ENCODE measurements around the gene PARP6. TPM values are rescaled to one million over a fixed set of nuclear protein-coding genes. Genes with fewer than 3 reads are reported as not detected.
A peak's percentile ranks its signal among the peaks of the same experiment; 100 is the strongest.

PARP6 gene
- polyA plus RNA-seq, 3 donors = 82.1 to 91.9 (median 88.9) TPM

- DNase-seq (ENCODE audit: low read depth in 3 of 3, low spot score in 2 of 3) = no peak
Measured at GRCh38 chr15:72231833-72232478, 40.4 kb downstream of the PARP6 start.

DNA sequence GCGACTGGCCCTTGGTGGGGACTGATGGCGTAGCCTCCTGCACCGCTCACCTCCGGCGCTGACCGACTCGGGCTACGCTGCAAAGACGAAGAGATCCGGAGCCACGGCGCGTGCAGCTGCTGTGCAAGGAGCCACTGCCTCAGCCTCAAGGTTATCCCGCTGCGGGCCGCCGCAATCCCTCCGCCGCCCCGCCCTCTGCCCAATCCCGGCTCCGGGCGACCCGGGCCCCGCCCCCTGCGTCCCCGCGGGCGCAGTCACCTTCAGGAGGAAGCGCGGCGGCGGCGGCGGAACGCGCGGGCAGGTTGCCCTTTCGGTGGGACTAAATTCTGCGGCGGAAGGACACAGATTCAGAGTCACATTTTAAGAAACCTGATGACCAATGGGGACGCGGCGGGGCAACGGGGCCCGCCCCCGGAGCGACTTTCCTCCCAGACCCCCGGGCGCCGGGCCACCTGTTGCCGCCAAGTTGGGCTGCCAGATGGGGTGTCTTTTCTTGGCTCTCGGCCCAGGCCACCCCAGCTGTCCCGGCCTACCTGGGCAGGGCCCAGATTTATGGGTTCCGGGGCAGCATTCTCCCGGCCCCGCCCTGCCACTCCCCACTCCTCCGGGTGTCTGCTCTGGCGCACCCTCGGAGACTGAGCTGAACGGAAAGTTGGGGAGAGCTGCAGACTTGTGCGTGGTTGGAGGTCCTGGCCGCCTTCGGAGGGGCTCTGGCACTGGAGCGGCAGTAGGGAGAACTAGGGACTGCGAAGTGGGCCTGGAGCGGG lies 41.1 kb downstream of the PARP6 start, which contains the start of gene PKM:
Gene PKM (minus strand): TSS at position 125 of the 767 bp plus-strand sequence. CDS start 12,093 bp downstream, outside the sequence.
- DNase-seq (ENCODE audit: low read depth in 3 of 3, low spot score in 2 of 3) = peak; percentile 88 to 96 (median 93)

DNA sequence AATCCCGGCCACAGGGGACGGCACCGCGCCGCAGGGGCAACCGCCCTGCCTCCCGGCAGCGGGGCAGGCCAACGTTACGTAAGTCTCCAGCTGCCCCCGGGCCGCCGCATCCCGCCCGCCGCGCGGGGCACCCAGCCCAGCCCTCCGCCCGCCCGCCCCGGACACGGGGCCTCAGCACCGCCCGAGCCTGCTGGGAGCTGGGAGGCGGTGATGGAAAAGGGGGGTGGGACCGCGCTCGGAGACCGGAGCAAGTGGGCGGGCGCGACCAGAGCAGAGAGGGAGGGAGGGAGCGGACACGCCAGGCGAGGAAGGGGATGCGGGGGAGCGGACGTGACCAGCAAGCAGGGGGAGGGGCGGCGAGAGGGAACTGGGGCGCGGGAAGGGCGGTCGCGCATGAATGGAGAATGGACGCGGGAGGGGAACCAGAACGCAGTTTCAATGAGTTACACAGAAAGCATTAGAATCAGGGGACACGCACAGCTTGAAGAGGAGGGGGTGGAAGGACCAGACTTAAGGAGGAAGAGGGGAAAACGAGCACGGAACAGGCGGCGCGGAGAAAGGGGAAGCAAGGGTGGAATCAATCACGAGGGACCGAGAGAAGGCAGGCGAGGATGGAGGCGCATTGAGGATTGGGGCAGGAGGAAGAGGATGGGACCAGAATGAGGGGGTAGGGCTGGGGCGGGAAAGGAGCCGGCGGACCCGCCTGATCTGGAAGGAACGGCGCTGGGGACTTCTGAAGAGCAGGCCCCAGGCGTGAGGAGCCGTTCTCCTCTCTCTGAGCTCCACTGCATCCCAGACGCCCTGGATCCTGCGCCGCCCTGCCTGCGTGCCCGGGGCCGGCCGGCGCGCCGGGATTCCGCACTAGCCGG lies 41.9 kb downstream of the PARP6 start:
- peak in 2 of 3 donors; percentile 72 to 91 for DNase-seq (ENCODE audit: low read depth in 3 of 3, low spot score in 2 of 3)

DNA sequence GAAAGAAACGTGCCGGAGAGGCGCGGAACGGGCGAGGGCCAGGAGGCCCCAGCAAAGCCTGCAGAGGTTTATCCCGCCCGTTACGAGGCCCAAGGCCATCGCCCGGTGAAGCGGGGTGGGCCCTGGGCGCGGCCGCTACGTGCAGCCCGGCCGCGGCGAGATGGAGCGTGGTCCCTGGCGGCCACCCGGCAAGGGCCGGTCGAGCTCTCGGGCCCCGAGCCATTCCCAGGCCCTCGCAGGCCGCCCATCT lies 42.5 kb downstream of the PARP6 start:
- no peak for DNase-seq (ENCODE audit: low read depth in 3 of 3, low spot score in 2 of 3)

DNA sequence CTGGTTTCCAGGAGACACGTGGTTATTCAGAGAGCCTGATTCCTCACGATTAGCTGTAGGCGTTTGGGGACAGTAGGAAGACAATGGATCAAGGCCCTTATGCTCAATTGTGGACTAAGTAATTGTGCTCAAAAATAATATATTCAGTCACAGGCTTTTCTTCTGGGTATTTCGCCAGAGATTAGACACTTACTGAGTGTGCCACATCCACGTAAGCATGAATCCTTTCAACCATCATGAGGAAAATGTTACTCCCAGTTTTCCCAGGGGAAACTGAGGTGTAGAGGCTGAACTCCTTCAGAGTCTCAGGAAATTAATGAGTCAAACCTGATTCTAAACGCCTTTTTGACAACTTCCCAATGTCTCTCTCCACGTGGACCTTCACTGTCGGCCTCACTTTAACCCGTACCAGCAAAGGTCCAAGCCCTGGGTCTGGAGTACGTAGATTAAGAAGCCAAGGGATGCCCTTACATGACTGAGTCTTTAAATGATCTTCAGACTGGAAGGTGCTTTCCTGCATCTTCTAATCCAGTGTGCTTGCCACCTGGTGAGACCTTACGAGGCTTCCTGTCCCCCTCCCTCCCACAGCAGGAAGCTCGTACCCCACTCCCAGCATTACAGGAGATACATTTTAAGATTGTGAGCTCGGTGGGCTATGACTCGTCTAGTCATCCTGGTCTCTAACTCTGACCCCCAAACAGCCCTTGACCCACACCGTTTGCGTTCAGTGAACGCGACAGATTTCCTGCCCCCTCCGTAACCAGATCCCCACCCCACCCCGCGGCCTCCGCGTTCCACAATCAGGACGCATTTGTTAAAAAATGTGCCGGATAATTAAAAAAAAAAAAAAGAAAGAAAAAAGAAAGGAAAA lies 43.0 kb downstream of the PARP6 start:
- DNase-seq (ENCODE audit: low read depth in 3 of 3, low spot score in 2 of 3) = no peak

DNA sequence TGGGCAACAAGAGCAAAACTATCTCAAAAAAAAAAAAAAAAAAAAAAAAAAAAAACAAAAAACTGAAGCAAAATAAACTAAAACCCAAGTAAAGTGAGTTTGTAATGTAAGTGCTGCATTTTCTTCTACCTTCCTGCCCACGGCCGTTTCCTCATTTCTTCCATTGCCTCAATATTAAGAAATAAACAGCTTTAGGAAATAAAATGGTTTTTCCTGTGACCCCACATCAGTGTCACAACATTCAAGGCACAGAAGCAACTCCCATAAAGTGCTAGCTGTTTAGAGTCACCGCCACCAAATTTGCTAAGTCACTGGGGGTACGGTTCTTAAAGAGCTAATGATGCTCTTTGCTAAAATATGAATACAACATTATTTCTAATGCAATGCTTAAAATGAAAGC lies 44.6 kb downstream of the PARP6 start:
- no peak for DNase-seq (ENCODE audit: low read depth in 3 of 3, low spot score in 2 of 3)

DNA sequence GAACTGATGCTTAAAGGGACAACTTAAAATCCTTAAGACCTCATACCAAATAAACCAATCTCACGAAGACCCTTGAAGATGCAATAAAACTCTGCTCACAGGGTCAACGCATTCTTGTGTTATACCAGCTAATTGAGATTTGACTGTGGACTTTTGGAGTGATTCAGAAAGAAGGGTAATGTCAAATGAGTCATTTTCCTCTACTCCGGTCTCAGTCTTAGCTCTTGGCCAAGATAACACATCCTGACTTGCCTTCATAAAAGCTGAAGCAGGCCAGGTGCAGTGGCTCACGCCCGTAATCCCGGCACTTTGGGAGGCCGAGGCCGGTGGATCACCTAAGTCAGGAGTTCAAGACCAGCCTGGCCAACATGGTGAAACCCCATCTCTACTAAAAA lies 45.2 kb downstream of the PARP6 start:
- DNase-seq (ENCODE audit: low read depth in 3 of 3, low spot score in 2 of 3) = no peak

GRCh38 chr15:72223278-72223677 lies 49.1 kb downstream of the PARP6 start:
- no peak for DNase-seq (ENCODE audit: low read depth in 3 of 3, low spot score in 2 of 3)

GRCh38 chr15:72222393-72222792 lies 50.0 kb downstream of the PARP6 start:
- DNase-seq (ENCODE audit: low read depth in 3 of 3, low spot score in 2 of 3) = no peak

GRCh38 chr15:72220687-72221086 lies 51.7 kb downstream of the PARP6 start:
- DNase-seq (ENCODE audit: low read depth in 3 of 3, low spot score in 2 of 3) = no peak

DNA sequence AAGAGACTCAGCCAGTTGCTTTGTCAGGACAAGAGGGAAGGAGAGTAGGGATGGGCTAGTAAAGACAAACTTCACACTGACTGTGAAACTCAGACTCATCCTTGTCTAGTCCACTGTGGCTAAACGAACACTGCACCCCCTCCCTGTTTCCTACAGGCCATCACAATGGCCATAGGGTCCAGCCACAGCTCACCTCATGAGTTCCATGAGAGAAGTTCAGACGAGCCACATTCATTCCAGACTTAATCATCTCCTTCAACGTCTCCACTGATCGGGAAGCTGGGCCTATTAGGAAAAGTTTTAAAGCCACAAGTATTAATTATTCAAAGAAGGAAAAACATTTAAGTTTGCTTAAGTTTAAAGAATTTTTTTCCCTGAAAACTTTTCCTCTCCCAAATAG lies 55.1 kb downstream of the PARP6 start:
- DNase-seq (ENCODE audit: low read depth in 3 of 3, low spot score in 2 of 3) = no peak

GRCh38 chr15:72216079-72216478 lies 56.3 kb downstream of the PARP6 start:
- no peak for DNase-seq (ENCODE audit: low read depth in 3 of 3, low spot score in 2 of 3)

DNA sequence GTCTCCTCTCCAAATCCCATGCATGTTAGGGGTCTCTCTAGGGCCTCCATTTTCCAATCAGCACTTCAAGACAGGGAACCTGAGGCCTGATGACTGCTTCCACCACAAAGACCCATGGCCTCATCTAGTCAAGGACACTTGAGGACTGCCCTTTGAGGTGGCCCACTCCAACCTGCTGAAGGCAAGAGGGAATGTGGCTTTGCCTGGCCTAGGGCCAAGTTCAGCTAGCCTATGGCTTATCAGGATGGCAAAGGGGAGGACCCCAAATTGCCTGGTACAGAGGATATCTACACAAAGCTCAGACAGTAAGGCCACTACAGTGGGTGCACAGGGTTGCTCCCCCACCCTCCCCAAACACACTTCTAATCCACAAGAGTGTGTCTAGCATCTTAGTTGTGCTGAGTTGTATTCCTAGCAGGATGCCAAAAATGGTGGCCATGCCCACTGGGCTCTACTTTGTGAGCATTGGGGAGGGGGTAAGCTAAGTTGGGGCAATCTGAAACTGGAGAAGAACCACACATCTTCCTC lies 64.7 kb downstream of the PARP6 start:
- no peak for DNase-seq (ENCODE audit: low read depth in 3 of 3, low spot score in 2 of 3)

DNA sequence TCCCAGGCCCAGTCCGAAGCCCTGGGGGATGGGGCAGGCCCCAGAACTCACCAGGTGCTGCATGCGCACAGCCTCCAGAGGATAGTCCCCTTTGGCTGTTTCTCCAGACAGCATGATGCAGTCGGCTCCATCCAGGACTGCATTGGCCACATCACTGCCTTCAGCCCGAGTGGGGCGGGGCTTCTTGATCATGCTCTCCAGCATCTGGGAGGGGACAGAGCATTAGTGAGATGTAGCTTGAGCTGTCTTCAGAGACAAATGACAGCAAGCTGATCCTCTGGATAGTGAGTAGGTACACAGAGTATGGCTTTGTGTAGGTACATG lies 65.7 kb downstream of the PARP6 start:
- no peak for DNase-seq (ENCODE audit: low read depth in 3 of 3, low spot score in 2 of 3)

- DNase-seq (ENCODE audit: low read depth in 3 of 3, low spot score in 2 of 3) = no peak
Measured at GRCh38 chr15:72205896-72206676, 66.3 kb downstream of the PARP6 start.

DNA sequence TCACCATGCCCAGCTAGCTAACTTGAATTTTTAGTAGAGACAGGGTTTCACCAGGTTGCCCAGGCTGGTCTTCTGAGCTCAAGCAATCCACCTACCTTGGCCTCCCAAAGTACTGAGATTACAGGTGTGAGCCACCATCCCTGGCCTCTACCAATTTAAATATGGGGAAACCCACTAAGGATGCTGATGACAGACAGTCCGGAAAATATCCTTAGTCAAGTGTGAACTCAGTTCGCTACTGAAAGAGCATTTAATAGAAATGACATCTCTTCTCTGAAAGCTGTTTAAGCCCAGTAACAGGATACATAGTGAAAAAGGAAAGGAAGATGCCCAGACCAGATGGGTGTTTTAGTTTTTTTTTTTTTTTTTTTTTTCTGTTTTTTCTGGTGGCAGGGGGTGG lies 67.1 kb downstream of the PARP6 start:
- DNase-seq (ENCODE audit: low read depth in 3 of 3, low spot score in 2 of 3) = no peak

GRCh38 chr15:72203507-72203837 lies 68.9 kb downstream of the PARP6 start:
- DNase-seq (ENCODE audit: low read depth in 3 of 3, low spot score in 2 of 3) = no peak

GRCh38 chr15:72202801-72203506 lies 69.4 kb downstream of the PARP6 start:
- DNase-seq (ENCODE audit: low read depth in 3 of 3, low spot score in 2 of 3) = no peak

DNA sequence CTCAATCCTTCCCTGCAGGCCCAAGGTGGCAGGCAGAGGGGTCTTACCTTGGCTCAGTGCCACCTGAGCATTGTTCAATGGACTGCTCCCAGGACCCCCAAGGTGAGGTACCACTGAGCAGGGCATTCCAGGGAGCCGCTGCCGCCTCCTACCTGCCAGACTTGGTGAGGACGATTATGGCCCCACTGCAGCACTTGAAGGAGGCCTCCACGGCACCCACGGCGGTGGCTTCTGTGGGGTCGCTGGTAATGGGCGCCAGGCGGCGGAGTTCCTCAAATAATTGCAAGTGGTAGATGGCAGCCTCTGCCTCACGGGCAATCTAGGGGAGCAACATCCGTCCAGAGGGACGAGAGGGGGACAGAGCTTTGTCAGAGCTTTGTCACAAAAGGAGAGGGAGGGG lies 70.1 kb downstream of the PARP6 start:
- DNase-seq (ENCODE audit: low read depth in 3 of 3, low spot score in 2 of 3) = no peak

Measured in right renal cortex interstitium (tissue), 3 donors.